ENCODE data around the gene BMP10. TPM values are rescaled to one million over a fixed set of nuclear protein-coding genes. Genes with fewer than 3 reads are reported as not detected.
"Not testable (repeated sequence)": the region's sequence is repeated elsewhere in the genome, so short reads cannot be mapped to it uniquely, and the experiment has no call there.

Gene BMP10
- total RNA-seq, 2 donors from 2014 or later: not detected

DNA sequence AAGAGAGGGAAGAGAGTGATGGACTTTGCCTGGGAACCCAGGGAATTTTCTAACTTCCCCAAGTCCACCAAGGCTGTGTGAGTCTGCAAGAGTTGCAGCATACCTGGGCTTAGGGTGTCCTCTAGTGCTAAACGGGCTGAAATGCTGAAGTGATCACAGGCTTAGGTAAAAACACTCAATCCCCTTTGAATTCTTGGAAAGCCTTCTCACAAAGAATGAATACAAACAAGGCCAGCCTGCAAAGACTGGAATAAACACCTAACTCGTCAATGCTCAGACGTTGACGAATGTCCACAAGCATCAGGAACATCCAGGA, 30.0 kb upstream of the BMP10 start:
- TF ChIP-seq, protein P1, sequence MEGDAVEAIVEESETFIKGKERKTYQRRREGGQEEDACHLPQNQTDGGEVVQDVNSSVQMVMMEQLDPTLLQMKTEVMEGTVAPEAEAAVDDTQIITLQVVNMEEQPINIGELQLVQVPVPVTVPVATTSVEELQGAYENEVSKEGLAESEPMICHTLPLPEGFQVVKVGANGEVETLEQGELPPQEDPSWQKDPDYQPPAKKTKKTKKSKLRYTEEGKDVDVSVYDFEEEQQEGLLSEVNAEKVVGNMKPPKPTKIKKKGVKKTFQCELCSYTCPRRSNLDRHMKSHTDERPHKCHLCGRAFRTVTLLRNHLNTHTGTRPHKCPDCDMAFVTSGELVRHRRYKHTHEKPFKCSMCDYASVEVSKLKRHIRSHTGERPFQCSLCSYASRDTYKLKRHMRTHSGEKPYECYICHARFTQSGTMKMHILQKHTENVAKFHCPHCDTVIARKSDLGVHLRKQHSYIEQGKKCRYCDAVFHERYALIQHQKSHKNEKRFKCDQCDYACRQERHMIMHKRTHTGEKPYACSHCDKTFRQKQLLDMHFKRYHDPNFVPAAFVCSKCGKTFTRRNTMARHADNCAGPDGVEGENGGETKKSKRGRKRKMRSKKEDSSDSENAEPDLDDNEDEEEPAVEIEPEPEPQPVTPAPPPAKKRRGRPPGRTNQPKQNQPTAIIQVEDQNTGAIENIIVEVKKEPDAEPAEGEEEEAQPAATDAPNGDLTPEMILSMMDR (conservative IDR thresholded peaks at IDR 0.05): peak; percentile 78
- Mint-ChIP-seq H3K27ac (no peak overlapping the region), H3K4me1 (peaks cover 1% of the 10 kb centered on the region), H3K27me3 (ENCODE audit: insufficient read depth) (peaks cover 3% of the 10 kb centered on the region), H3K9me3 (peaks cover 19% of the 10 kb centered on the region), H3K36me3 (ENCODE audit: low read depth) (no peaks in the 10 kb centered on the region), H3K4me3 (no peak overlapping the region)
- Histone ChIP-seq H3K4me1 (ENCODE audit: control insufficient read depth, insufficient read depth, low read length) (no peaks in the 10 kb centered on the region), H3K9me3 (ENCODE audit: control insufficient read depth, low read length) (peaks cover 17% of the 10 kb centered on the region), H3K4me3 (ENCODE audit: low read length) (no peak overlapping the region), H3K27me3 (ENCODE audit: control insufficient read depth, insufficient read depth, low read length, poor library complexity, severe bottlenecking) (no peaks in the 10 kb centered on the region), H3K36me3 (ENCODE audit: control insufficient read depth, insufficient read depth, low read length) (no peaks in the 10 kb centered on the region), H3K9ac (ENCODE audit: extremely low read depth, low read length, poor library complexity, severe bottlenecking) (no peak overlapping the region), H3K27ac (ENCODE audit: low read depth, low read length) (no peak overlapping the region)
- WGBS, 2 experiments (ENCODE audit: insufficient coverage in 1 of 2, insufficient read length in 1 of 2): 81 to 93% methylated on average over 4 of the region's 4 CpGs
- DNase-seq: peak; percentile 74

DNA sequence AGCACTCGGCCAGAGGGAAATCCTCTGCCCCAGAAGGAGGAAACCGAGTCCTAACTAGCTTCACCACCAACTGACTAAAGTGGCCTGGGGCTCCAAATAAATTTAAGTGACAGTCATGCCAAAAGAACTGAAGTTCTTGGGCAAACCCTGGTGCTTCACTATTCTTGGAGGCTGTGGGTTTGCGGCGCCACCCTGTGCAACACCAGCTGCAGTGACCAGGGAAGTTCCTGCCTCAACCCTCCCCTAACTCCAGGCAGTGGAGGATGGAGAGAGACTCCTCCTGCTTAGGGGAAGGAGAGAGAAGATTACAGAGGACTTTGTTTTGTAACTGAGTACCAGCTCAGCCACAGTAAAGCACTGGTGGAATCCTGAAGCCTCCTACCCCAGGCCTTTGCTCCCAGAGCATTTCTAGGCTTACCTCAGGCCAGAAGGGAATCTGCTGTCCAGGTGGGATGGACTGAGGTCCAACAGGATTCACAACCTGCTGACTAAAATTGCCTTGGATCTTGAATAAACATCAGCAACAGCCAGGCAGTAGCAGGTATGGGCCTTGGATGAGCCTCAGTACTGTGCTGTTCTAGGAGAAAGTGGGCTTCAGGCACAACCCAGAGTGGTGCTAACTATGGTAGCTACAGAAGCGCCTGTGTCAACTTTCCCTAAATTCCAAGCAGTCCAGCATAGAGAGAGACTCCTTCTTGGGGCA, 29.4 kb upstream of the BMP10 start:
- TF ChIP-seq, protein P1 (conservative IDR thresholded peaks at IDR 0.05): no peak
- Histone ChIP-seq H3K36me3 (ENCODE audit: control insufficient read depth, insufficient read depth, low read length) (no peaks in the 10 kb centered on the region), H3K4me1 (ENCODE audit: control insufficient read depth, insufficient read depth, low read length) (no peaks in the 10 kb centered on the region), H3K4me3 (ENCODE audit: low read length) (no peak overlapping the region), H3K9ac (ENCODE audit: extremely low read depth, low read length, poor library complexity, severe bottlenecking) (no peak overlapping the region), H3K27me3 (ENCODE audit: control insufficient read depth, insufficient read depth, low read length, poor library complexity, severe bottlenecking) (no peaks in the 10 kb centered on the region), H3K27ac (ENCODE audit: low read depth, low read length) (no peak overlapping the region), H3K9me3 (ENCODE audit: control insufficient read depth, low read length) (peaks cover 17% of the 10 kb centered on the region)
- H3K4me3 Mint-ChIP-seq: no peak overlapping the region
- no peaks in the 10 kb centered on the region for H3K36me3 Mint-ChIP-seq (ENCODE audit: low read depth)
- WGBS, 2 experiments (ENCODE audit: insufficient coverage in 1 of 2, insufficient read length in 1 of 2): 86% methylated on average over 1 to 5 of the region's 5 CpGs
- peaks cover 19% of the 10 kb centered on the region for H3K9me3 Mint-ChIP-seq
- H3K27me3 Mint-ChIP-seq (ENCODE audit: insufficient read depth): peaks cover 3% of the 10 kb centered on the region
- H3K27ac Mint-ChIP-seq: no peak overlapping the region
- DNase-seq: no peak
- H3K4me1 Mint-ChIP-seq: peaks cover 1% of the 10 kb centered on the region

DNA sequence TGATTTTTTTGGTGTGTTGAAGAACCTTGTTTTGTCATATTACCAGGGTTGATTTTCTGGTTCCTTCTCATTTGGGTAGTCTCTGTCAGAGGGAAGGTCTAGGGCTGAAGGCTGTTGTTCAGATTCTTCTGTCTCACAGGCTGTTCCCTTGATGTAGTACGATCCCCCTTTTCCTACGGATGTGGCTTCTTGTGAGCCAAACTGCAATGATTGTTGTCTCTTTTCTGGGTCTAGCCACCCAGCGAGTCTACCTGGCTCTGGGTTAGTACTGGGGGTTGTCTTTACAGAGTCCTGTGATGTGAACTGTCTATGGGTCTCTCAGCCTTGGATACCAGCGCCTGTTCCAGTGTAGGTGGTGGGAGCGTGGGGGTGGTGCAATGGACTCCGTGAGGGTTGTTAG, 24.8 kb upstream of the BMP10 start:
- not testable (repeated sequence) for H3K36me3 Mint-ChIP-seq (ENCODE audit: low read depth); H3K4me3 Mint-ChIP-seq

DNA sequence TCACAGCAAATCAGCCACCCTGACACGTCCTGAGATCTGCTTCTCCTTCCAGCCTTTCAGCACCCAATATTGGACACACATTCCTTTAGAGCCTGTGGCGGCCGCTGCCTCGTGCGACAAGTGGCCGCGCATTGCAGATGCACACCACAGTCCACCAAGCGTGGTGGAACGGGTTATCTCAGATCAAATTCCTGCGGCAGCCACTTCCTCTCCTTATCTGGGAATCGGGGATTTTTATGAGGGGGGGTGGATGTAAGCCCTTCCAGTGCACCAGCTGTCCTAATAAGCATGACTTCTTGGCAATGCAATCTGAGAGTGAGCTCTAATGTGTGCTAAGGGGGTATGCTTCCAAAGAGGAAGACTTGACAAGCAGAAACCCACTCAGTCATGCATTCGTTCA, 18.3 kb upstream of the BMP10 start:
- 90 to 97% methylated on average over 10 to 12 of the region's 12 CpGs for WGBS, 2 experiments (ENCODE audit: insufficient coverage in 1 of 2, insufficient read length in 1 of 2)
- Mint-ChIP-seq H3K9me3 (no peaks in the 10 kb centered on the region), H3K4me1 (no peaks in the 10 kb centered on the region), H3K36me3 (ENCODE audit: low read depth) (no peaks in the 10 kb centered on the region), H3K4me3 (no peak overlapping the region), H3K27me3 (ENCODE audit: insufficient read depth) (peaks cover 15% of the 10 kb centered on the region), H3K27ac (no peak overlapping the region)
- DNase-seq: no peak
- Histone ChIP-seq H3K27ac (ENCODE audit: low read depth, low read length) (no peak overlapping the region), H3K27me3 (ENCODE audit: control insufficient read depth, insufficient read depth, low read length, poor library complexity, severe bottlenecking) (no peaks in the 10 kb centered on the region), H3K9ac (ENCODE audit: extremely low read depth, low read length, poor library complexity, severe bottlenecking) (no peak overlapping the region), H3K36me3 (ENCODE audit: control insufficient read depth, insufficient read depth, low read length) (no peaks in the 10 kb centered on the region), H3K4me3 (ENCODE audit: low read length) (no peak overlapping the region), H3K4me1 (ENCODE audit: control insufficient read depth, insufficient read depth, low read length) (no peaks in the 10 kb centered on the region), H3K9me3 (ENCODE audit: control insufficient read depth, low read length) (no peaks in the 10 kb centered on the region)
- TF ChIP-seq, protein P1 (conservative IDR thresholded peaks at IDR 0.05): no peak

More for the DNA sequence above, 24.8 kb upstream of the BMP10 start:
- DNase-seq; H3K4me1 Mint-ChIP-seq; H3K4me1 ChIP-seq (ENCODE audit: control insufficient read depth, insufficient read depth, low read length); H3K4me3 ChIP-seq (ENCODE audit: low read length); H3K27me3 ChIP-seq (ENCODE audit: control insufficient read depth, insufficient read depth, low read length, poor library complexity, severe bottlenecking); H3K27ac ChIP-seq (ENCODE audit: low read depth, low read length); H3K9ac ChIP-seq (ENCODE audit: extremely low read depth, low read length, poor library complexity, severe bottlenecking); H3K9me3 ChIP-seq (ENCODE audit: control insufficient read depth, low read length); H3K36me3 ChIP-seq (ENCODE audit: control insufficient read depth, insufficient read depth, low read length); H3K27ac Mint-ChIP-seq; H3K9me3 Mint-ChIP-seq: not testable (repeated sequence)
- H3K27me3 Mint-ChIP-seq (ENCODE audit: insufficient read depth): peaks cover 11% of the 10 kb centered on the region
- 97 to 100% methylated on average over 1 to 6 of the region's 6 CpGs for WGBS, 2 experiments (ENCODE audit: insufficient coverage in 1 of 2, insufficient read length in 1 of 2)

All from endodermal cell (in vitro differentiated cells).